SK-N-SH (cell line): Measurements from ENCODE around the gene CFAP299. TPM values are rescaled to one million over a fixed set of nuclear protein-coding genes. Genes with fewer than 3 reads are reported as not detected.

ENCODE experiments used
- CTCF ChIA-PET: fragments of 300-600, 350-600 bp; formaldehyde crosslinking; extraction: SDS; loops from one replicate; lab custom pipeline; 2021; lab: Yijun Ruan, JAX
- POLR2A ChIA-PET: fragments of 350-600 bp; sonication (Branson Sonifier 250); formaldehyde crosslinking; extraction: SDS; loops from one replicate; lab custom pipeline; 2020; ENCODE audit warnings: antibody characterized with exemption, inconsistent platforms; lab: Yijun Ruan, JAX
- DNase-seq: peaks from one replicate; pipeline ENCODE4 v3.0.0; 2012
- H2AFZ ChIP-seq: fragments of 200-600 bp; sonication (generic); 2 replicates; pipeline ENCODE4 v1.8.1; 2016; ENCODE audit warnings: antibody characterized with exemption, mild to moderate bottlenecking, low read depth
- H3F3A ChIP-seq: fragments of 200-600 bp; sonication (generic); replicated peaks from 2 replicates; pipeline ENCODE3; 2016; ENCODE audit warnings: antibody characterized with exemption, mild to moderate bottlenecking; ENCODE audit not compliant: insufficient read depth
- H3K27ac ChIP-seq, 2 experiments: fragments of 200-500 bp in 1 of 2; fragments of 200-600 bp in 1 of 2; sonication (Bioruptor generic) in 1 of 2; sonication (generic), shearing (Covaris generic) in 1 of 2; 2 replicates each; pipeline versions ENCODE4 v1.5.1 to v1.6.1; 2014 to 2016; ENCODE audit warnings: low read depth in 2 of 2, inconsistent platforms in 1 of 2, low read length in 1 of 2, mild to moderate bottlenecking in 1 of 2, mixed read lengths in 1 of 2
- H3K27me3 ChIP-seq: fragments of 200-600 bp; sonication (generic), shearing (Covaris generic); 2 replicates; pipeline ENCODE4 v1.6.1; 2016; ENCODE audit warnings: mixed run types; ENCODE audit not compliant: insufficient read depth
- H3K36me3 ChIP-seq, 2 experiments: fragments of 200-500 bp in 1 of 2; fragments of 200-600 bp in 1 of 2; sonication (Bioruptor generic) in 1 of 2; sonication (generic) in 1 of 2; replicated peaks in 1 of 2; 2 replicates each; pipeline versions ENCODE3 to v1.5.1; 2014 to 2016; ENCODE audit warnings: low read length in 1 of 2, mild to moderate bottlenecking in 1 of 2; ENCODE audit not compliant: insufficient read depth in 2 of 2, control insufficient read depth in 1 of 2
- H3K4me1 ChIP-seq, 2 experiments: fragments of 200-500 bp in 1 of 2; fragments of 200-600 bp in 1 of 2; sonication (Bioruptor generic) in 1 of 2; sonication (generic), shearing (Covaris generic) in 1 of 2; 2 replicates each; pipeline versions ENCODE4 v1.5.1 to v1.6.1; 2014 to 2016; ENCODE audit warnings: low read depth in 1 of 2, low read length in 1 of 2, mixed run types in 1 of 2; ENCODE audit not compliant: insufficient read depth in 2 of 2, control insufficient read depth in 1 of 2
- H3K4me2 ChIP-seq: fragments of 200-600 bp; sonication (generic), shearing (Covaris generic); 2 replicates; pipeline ENCODE4 v1.6.1; 2017; ENCODE audit warnings: mixed run types
- H3K4me3 ChIP-seq, 2 experiments: fragments of 200-500 bp in 1 of 2; fragments of 200-600 bp in 1 of 2; sonication (Bioruptor generic) in 1 of 2; sonication (generic), shearing (Covaris generic) in 1 of 2; 2 replicates each; pipeline versions ENCODE4 v1.5.1 to v1.8.1; 2014 to 2016; ENCODE audit warnings: low read depth in 2 of 2, inconsistent platforms in 1 of 2, low read length in 1 of 2, mild to moderate bottlenecking in 1 of 2, mixed read lengths in 1 of 2, moderate library complexity in 1 of 2
- H3K79me2 ChIP-seq: fragments of 200-600 bp; sonication (generic); 2 replicates; pipeline ENCODE4 v1.8.1; 2017; ENCODE audit warnings: mild to moderate bottlenecking; ENCODE audit not compliant: insufficient read depth
- H3K9ac ChIP-seq: fragments of 200-600 bp; sonication (generic); 2 replicates; pipeline ENCODE4 v1.6.1; 2017; ENCODE audit warnings: mixed run types
- H3K9me2 ChIP-seq: fragments of 200-600 bp; sonication (generic); 2 replicates; pipeline ENCODE4 v1.6.1; 2017; ENCODE audit warnings: mixed run types
- H3K9me3 ChIP-seq: fragments of 200-600 bp; sonication (generic); 2 replicates; pipeline ENCODE4 v1.6.1; 2017; ENCODE audit warnings: mixed run types, mild to moderate bottlenecking, moderate library complexity
- H4K20me1 ChIP-seq: fragments of 200-600 bp; sonication (generic); 2 replicates; pipeline ENCODE4 v1.6.1; 2017; ENCODE audit warnings: mild to moderate bottlenecking, mixed run types; ENCODE audit not compliant: insufficient read depth
- CHD2 ChIP-seq: fragments of 150-350 bp; IDR thresholded peaks from 2 replicates; pipeline ENCODE4 v1.6.1; 2018; ENCODE audit warnings: low read length; ENCODE audit not compliant: partially characterized antibody
- ELF1 ChIP-seq: IDR thresholded peaks from 2 replicates; pipeline ENCODE4 v1.4.0; 2012
- EZH2phosphoT487 ChIP-seq: fragments of 200-600 bp; sonication (generic); IDR thresholded peaks from 2 replicates; pipeline ENCODE4 v1.6.1; 2017; ENCODE audit warnings: low read depth, mixed run types, mild to moderate bottlenecking, antibody characterized with exemption, moderate library complexity, borderline replicate concordance
- FOXJ3 ChIP-seq: sonication (generic); formaldehyde crosslinking; IDR thresholded peaks from 2 replicates; pipeline ENCODE4 v1.5.1; 2020; ENCODE audit warnings: mild to moderate bottlenecking, missing genetic modification reagents
- FOXM1 ChIP-seq: IDR thresholded peaks from 2 replicates; pipeline ENCODE4 v1.4.0; 2012; ENCODE audit warnings: low read depth, mild to moderate bottlenecking
- GATA2 ChIP-seq: sonication (generic); formaldehyde crosslinking; IDR thresholded peaks from 2 replicates; pipeline ENCODE4 v1.5.0; 2020; ENCODE audit warnings: mild to moderate bottlenecking, missing genetic modification reagents
- IRF3 ChIP-seq: fragments of 150-350 bp; IDR thresholded peaks from 2 replicates; pipeline ENCODE4 v1.6.1; 2016; ENCODE audit warnings: mild to moderate bottlenecking, low read depth, low read length
- JUND ChIP-seq: IDR thresholded peaks from 2 replicates; pipeline ENCODE4 v1.4.0; 2012
- MAX ChIP-seq: IDR thresholded peaks from 2 replicates; pipeline ENCODE4 v1.4.0; 2012; ENCODE audit warnings: low read depth
- MEF2A ChIP-seq: IDR thresholded peaks from 2 replicates; pipeline ENCODE4 v1.4.0; 2012; ENCODE audit warnings: low read depth, borderline replicate concordance
- MXI1 ChIP-seq: IDR thresholded peaks from 2 replicates; pipeline ENCODE4 v1.6.1; 2012; ENCODE audit warnings: mild to moderate bottlenecking, low read depth, low read length, improper control_type of control experiment
- NRF1 ChIP-seq: IDR thresholded peaks from 2 replicates; pipeline ENCODE4 v1.6.1; 2012; ENCODE audit warnings: low read depth, mild to moderate bottlenecking, low read length
- PBX3 ChIP-seq: IDR thresholded peaks from 2 replicates; pipeline ENCODE4; 2012
- POLR2AphosphoS5 ChIP-seq: IDR thresholded peaks from 2 replicates; pipeline ENCODE4 v1.6.1; 2012; ENCODE audit warnings: low read depth, low read length
- RCOR1 ChIP-seq: fragments of 150-350 bp; IDR thresholded peaks from 2 replicates; pipeline ENCODE4 v1.6.1; 2017; ENCODE audit warnings: antibody characterized with exemption, low read length
- REST ChIP-seq: IDR thresholded peaks from 2 replicates; pipeline ENCODE4 v1.6.1; 2012; ENCODE audit warnings: mild to moderate bottlenecking, low read depth, low read length, moderate library complexity
- SIN3A ChIP-seq: IDR thresholded peaks from 2 replicates; pipeline ENCODE4 v1.6.1; 2012; ENCODE audit warnings: low read depth, mild to moderate bottlenecking, low read length, moderate library complexity, borderline replicate concordance
- TCF12 ChIP-seq: IDR thresholded peaks from 2 replicates; pipeline ENCODE4 v1.4.0; 2012
- YY1 ChIP-seq: IDR thresholded peaks from 2 replicates; pipeline ENCODE4 v1.4.0; 2012; ENCODE audit warnings: low read depth, mild to moderate bottlenecking
- WGBS: methylation state at CpG from one replicate; pipeline ENCODE4 v1.1.6; 2017; ENCODE audit warnings: low lambda C conversion rate; 5-methylcytosine and 5-hydroxymethylcytosine counted together
- polyA plus RNA-seq, 3 experiments: library from polyadenylated mRNA; depleted of rRNA; stranded (reverse); fragments of >200 nt; gene quantifications; 2 replicates each; pipeline ENCODE4 v1.2.3, GENCODE V29; 2012
- TF ChIP-seq, protein P1 (sequence below): IDR thresholded peaks from 2 replicates; pipeline ENCODE4 v1.4.0; 2012; ENCODE audit warnings: low read depth, borderline replicate concordance

CFAP299 gene
- polyA plus RNA-seq, 1 of the 3 experiments (the other 2 are of a cell fraction), result 1.2 TPM

DNA sequence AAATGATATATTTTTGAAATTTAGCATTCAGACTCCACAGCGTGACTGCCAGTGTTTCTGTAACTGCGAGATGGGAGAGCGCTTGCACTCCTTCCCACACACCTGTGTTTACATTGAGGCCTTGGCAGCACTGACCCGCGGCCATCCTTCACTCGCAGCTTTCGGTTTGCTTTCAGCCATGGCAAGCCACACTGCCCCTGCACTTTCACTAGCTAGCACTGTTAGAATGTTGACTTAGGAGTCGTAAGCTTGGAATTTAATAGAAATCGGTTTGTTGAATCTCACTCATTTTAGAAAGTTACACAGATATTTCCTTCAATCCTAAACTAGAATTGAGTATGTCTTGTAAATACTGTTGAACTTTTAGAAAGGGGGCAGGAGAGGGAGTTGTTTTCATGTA is 136.2 kb downstream of the CFAP299 start:
- H3K4me1 ChIP-seq, result no peaks in the 10 kb centered on the region; a peak in 1 of 4 replicates
- TF ChIP-seq EZH2phosphoT487 (no peak), REST (no peak), ELF1 (no peak), FOXM1 (no peak), SIN3A (no peak), POLR2AphosphoS5 (no peak), PBX3 (no peak), GATA2 (CRISPR knock-in tag) (no peak), IRF3 (no peak), NRF1 (no peak), MEF2A (no peak), CHD2 (no peak), MXI1 (no peak), FOXJ3 (CRISPR knock-in tag) (no peak), RCOR1 (no peak), MAX (no peak), JUND (no peak), TCF12 (no peak), YY1 (no peak)
- TF ChIP-seq, protein P1, sequence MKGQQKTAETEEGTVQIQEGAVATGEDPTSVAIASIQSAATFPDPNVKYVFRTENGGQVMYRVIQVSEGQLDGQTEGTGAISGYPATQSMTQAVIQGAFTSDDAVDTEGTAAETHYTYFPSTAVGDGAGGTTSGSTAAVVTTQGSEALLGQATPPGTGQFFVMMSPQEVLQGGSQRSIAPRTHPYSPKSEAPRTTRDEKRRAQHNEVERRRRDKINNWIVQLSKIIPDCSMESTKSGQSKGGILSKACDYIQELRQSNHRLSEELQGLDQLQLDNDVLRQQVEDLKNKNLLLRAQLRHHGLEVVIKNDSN, result no peak
- DNase-seq, result no peak
- no peaks in the 10 kb centered on the region for H4K20me1 ChIP-seq
- H3K79me2 ChIP-seq, result no peaks in the 10 kb centered on the region
- 21% methylated on average over 9 of the region's 9 CpGs for WGBS
- H3K36me3 ChIP-seq, result no peaks in the 10 kb centered on the region
- H3K27me3 ChIP-seq, result no peaks in the 10 kb centered on the region
- peak overlapping the region; percentile 72 for H3K4me2 ChIP-seq
- H3K9me2 ChIP-seq, result no peaks in the 10 kb centered on the region; the same call in 1 of the 2 replicates
- no peaks in the 10 kb centered on the region for H3K9me3 ChIP-seq
- ChIA-PET CTCF (no interaction called here), POLR2A (no interaction called here)
- peak overlapping the region; percentile 75 for H2AFZ ChIP-seq
- H3K4me3 ChIP-seq, result peak overlapping the region; percentile 35 to 47; a peak in 3 of 4 replicates
- H3K27ac ChIP-seq, result peak overlapping the region; percentile 33 to 43; a peak in 2 of 4 replicates
- H3F3A ChIP-seq, result no peaks in the 10 kb centered on the region
- peak overlapping the region; percentile 22; the same call in 1 of the 2 replicates for H3K9ac ChIP-seq
